ENCODE measurements around the gene ZDBF2.

- TF ChIP-seq CTCF (IDR thresholded peaks at IDR 0.05) (no peak), POLR2A (IDR thresholded peaks at IDR 0.05) (no peak)
These were observed 78.1 kb downstream of the ZDBF2 start for GRCh38 chr2:206352571-206352970.
